GM12875 (cell line): ENCODE measurements around the gene POU2F2.

Experiments used
- H3K4me3 ChIP-seq: one replicate; pipeline ENCODE4 v1.5.1; 2011; ENCODE audit warnings: low read depth, low read length, control low read depth
- CTCF ChIP-seq: IDR thresholded peaks from 2 replicates; pipeline ENCODE4 v1.5.1; 2011; ENCODE audit warnings: low read depth, mild to moderate bottlenecking, control low read depth, inconsistent platforms, low read length, moderate library complexity, borderline replicate concordance; ENCODE audit not compliant: insufficient read depth

Gene POU2F2

GRCh38 chr19:42155796-42156195 is 23.6 kb upstream of the POU2F2 start:
- TF ChIP-seq CTCF, result no peak
- no peak overlapping the region for H3K4me3 ChIP-seq

GRCh38 chr19:42154471-42155323 is 22.5 kb upstream of the POU2F2 start:
- TF ChIP-seq CTCF, result no peak
- no peak overlapping the region for H3K4me3 ChIP-seq

- no peak overlapping the region for H3K4me3 ChIP-seq
- TF ChIP-seq CTCF, result no peak
Measured at GRCh38 chr19:42153672-42154433, 21.6 kb upstream of the POU2F2 start.

GRCh38 chr19:42152910-42153671 is 20.8 kb upstream of the POU2F2 start:
- no peak overlapping the region for H3K4me3 ChIP-seq
- TF ChIP-seq CTCF, result no peak

- TF ChIP-seq CTCF, result no peak
- H3K4me3 ChIP-seq, result no peak overlapping the region
Measured at GRCh38 chr19:42151782-42152684, 19.8 kb upstream of the POU2F2 start.

- TF ChIP-seq CTCF, result no peak
- H3K4me3 ChIP-seq, result no peak overlapping the region
Measured at GRCh38 chr19:42150911-42151361, 18.7 kb upstream of the POU2F2 start.
